IMR-90 (cell line): Measurements from ENCODE around the gene IFIT5.

ENCODE experiments used
- BHLHE40 ChIP-seq: fragments of 150-350 bp; IDR thresholded peaks from 2 replicates; pipeline ENCODE4 v1.6.1; 2016; ENCODE audit warnings: mild to moderate bottlenecking, low read depth, low read length
- CEBPB ChIP-seq: IDR thresholded peaks from 2 replicates; pipeline ENCODE4 v1.6.1; 2012; ENCODE audit warnings: low read depth, low read length, improper control_type of control experiment
- MAFK ChIP-seq: IDR thresholded peaks from 2 replicates; pipeline ENCODE4 v1.6.1; 2012; ENCODE audit warnings: low read depth, low read length, improper control_type of control experiment
- MAZ ChIP-seq: IDR thresholded peaks from 2 replicates; pipeline ENCODE4 v1.6.1; 2012; ENCODE audit warnings: low read depth, mild to moderate bottlenecking, low read length, improper control_type of control experiment, moderate library complexity, borderline replicate concordance
- MXI1 ChIP-seq: IDR thresholded peaks from 2 replicates; pipeline ENCODE4 v1.6.1; 2012; ENCODE audit warnings: low read depth, mild to moderate bottlenecking, low read length, moderate library complexity, borderline replicate concordance
- NFE2L2 ChIP-seq: fragments of 150-350 bp; IDR thresholded peaks from 2 replicates; pipeline ENCODE4 v1.6.1; 2016; ENCODE audit warnings: low read depth, mild to moderate bottlenecking, low read length
- POLR2A ChIP-seq: IDR thresholded peaks from 2 replicates; pipeline ENCODE4 v1.6.1; 2012; ENCODE audit warnings: mild to moderate bottlenecking, low read depth, low read length
- RAD21 ChIP-seq: IDR thresholded peaks from 2 replicates; pipeline ENCODE4 v1.6.1; 2012; ENCODE audit warnings: low read length, improper control_type of control experiment
- RCOR1 ChIP-seq: IDR thresholded peaks from 2 replicates; pipeline ENCODE4 v1.6.1; 2012; ENCODE audit warnings: mild to moderate bottlenecking, low read length, improper control_type of control experiment; ENCODE audit not compliant: insufficient replicate concordance
- RFX5 ChIP-seq: IDR thresholded peaks from 2 replicates; pipeline ENCODE4 v1.8.0; 2012; ENCODE audit warnings: low read depth, mild to moderate bottlenecking, low read length, moderate library complexity
- SMC3 ChIP-seq: fragments of 150-350 bp; IDR thresholded peaks from 2 replicates; pipeline ENCODE4 v1.6.1; 2016; ENCODE audit warnings: low read depth, mild to moderate bottlenecking, antibody characterized with exemption, low read length, moderate library complexity
- USF2 ChIP-seq: fragments of 150-350 bp; IDR thresholded peaks from 2 replicates; pipeline ENCODE4 v1.6.1; 2017; ENCODE audit warnings: mild to moderate bottlenecking, antibody characterized with exemption, low read length, low read depth
- TF ChIP-seq, protein P1 (sequence below): conservative IDR thresholded peaks from 2 replicates; pipeline ENCODE4 v1.5.1; 2012; ENCODE audit warnings: mild to moderate bottlenecking, low read depth, low read length, improper control_type of control experiment
- TF ChIP-seq, protein P2 (sequence below): fragments of 150-350 bp; IDR thresholded peaks from 2 replicates; pipeline ENCODE4 v1.6.1; 2016; ENCODE audit warnings: low read depth, mild to moderate bottlenecking, low read length, moderate library complexity, borderline replicate concordance

DNA sequence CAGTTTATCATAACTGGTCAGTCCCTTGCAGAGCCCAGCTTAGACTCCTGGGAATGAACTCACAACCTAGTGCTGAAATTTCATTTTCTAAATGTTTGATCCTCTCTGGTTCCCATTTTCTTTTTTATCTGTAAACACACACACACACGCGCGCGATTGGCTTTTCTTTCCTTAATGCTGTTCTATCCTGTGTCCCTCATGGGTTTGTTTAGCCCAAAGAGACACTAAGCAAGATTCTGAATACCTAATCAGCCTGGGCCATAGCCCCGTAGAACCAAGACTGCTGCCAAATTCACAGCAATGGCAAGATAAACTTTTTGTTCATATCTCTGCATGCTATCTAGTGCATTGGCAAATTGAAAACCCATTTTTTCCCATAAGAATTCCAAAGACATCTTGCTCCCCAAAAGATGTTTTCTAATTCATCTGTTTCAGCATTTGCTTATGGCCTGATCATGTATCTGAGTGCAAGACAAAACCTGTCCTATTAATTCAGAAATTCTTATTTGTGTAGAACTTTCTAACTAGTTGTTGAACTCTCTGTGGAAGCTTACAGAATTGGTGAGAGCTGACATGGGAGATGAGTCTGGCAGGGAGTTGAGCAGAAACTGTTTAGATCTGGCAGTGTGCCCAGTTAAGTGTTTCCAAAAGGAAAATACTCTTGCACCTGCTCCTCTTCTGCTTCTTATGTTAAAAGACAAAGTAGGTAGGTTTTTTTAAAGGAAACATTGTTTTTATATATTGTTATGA lies 23.7 kb upstream of the IFIT5 start:
- TF ChIP-seq, protein P1, sequence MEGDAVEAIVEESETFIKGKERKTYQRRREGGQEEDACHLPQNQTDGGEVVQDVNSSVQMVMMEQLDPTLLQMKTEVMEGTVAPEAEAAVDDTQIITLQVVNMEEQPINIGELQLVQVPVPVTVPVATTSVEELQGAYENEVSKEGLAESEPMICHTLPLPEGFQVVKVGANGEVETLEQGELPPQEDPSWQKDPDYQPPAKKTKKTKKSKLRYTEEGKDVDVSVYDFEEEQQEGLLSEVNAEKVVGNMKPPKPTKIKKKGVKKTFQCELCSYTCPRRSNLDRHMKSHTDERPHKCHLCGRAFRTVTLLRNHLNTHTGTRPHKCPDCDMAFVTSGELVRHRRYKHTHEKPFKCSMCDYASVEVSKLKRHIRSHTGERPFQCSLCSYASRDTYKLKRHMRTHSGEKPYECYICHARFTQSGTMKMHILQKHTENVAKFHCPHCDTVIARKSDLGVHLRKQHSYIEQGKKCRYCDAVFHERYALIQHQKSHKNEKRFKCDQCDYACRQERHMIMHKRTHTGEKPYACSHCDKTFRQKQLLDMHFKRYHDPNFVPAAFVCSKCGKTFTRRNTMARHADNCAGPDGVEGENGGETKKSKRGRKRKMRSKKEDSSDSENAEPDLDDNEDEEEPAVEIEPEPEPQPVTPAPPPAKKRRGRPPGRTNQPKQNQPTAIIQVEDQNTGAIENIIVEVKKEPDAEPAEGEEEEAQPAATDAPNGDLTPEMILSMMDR, result no peak
- TF ChIP-seq RFX5, result no peak
- TF ChIP-seq MXI1, result no peak
- no peak for TF ChIP-seq CEBPB
- no peak for TF ChIP-seq POLR2A
- no peak for TF ChIP-seq MAZ
- TF ChIP-seq MAFK, result no peak
- TF ChIP-seq USF2, result no peak
- no peak for TF ChIP-seq RAD21
- TF ChIP-seq BHLHE40, result no peak
- no peak for TF ChIP-seq SMC3
- TF ChIP-seq, protein P2, sequence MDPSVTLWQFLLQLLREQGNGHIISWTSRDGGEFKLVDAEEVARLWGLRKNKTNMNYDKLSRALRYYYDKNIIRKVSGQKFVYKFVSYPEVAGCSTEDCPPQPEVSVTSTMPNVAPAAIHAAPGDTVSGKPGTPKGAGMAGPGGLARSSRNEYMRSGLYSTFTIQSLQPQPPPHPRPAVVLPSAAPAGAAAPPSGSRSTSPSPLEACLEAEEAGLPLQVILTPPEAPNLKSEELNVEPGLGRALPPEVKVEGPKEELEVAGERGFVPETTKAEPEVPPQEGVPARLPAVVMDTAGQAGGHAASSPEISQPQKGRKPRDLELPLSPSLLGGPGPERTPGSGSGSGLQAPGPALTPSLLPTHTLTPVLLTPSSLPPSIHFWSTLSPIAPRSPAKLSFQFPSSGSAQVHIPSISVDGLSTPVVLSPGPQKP, result no peak
- TF ChIP-seq NFE2L2, result no peak
- TF ChIP-seq RCOR1, result no peak
